ENCODE data around the gene OSBPL9. TPM values are rescaled to one million over a fixed set of nuclear protein-coding genes. Genes with fewer than 3 reads are reported as not detected.

Gene OSBPL9
- total RNA-seq, 6 experiments from 2014 or later, result 39.8 to 54.2 (median 44.8) TPM

DNA sequence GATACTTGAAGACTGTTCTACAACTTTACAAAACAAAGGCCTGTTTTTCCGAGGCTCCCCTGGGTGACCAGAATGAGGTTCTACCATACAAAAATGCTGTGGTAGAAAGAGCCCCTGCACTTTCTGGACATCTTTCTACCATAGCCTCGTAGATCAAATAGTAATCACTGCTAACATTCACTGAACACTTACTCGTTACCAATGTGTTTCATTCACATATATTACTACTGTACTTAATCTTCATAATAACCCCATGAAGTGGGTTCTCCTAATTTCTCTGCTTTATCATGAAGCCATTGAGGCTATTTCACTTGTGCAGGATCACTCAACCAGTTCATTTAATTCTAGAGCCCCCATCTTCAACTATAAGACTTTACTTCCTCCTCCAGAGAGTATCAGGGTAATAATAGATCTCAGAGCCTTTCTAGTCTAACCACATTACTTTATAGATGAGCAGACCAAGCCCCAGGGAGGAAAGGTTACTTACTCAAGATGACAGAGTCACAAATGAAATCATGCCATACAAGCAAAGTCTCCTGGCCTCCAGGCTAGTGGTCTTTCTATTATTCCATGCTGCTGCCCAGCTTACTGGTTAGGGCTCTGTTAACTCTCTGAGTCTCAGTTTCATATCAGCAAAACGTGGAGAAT lies 46.7 kb upstream of the OSBPL9 start:
- TF ChIP-seq CTCF (IDR thresholded peaks at IDR 0.05), result no peak
- Mint-ChIP-seq H3K4me3 (peak overlapping the region; percentile 49), H3K4me1 (ENCODE audit: low read depth) (peaks cover 16% of the 10 kb centered on the region), H3K36me3 (ENCODE audit: low read depth) (no peaks in the 10 kb centered on the region), H3K27ac (peak overlapping the region; percentile 85), H3K9me3 (no peaks in the 10 kb centered on the region), H3K27me3 (ENCODE audit: insufficient read depth) (no peaks in the 10 kb centered on the region)
- peak; percentile 25 for DNase-seq

GRCh38 chr1:51572365-51572764 lies 44.5 kb upstream of the OSBPL9 start:
- peaks cover 27% of the 10 kb centered on the region for H3K4me1 Mint-ChIP-seq (ENCODE audit: low read depth)
- H3K27ac Mint-ChIP-seq, result no peak overlapping the region
- no peak overlapping the region for H3K4me3 Mint-ChIP-seq
- no peaks in the 10 kb centered on the region for H3K36me3 Mint-ChIP-seq (ENCODE audit: low read depth)
- TF ChIP-seq CTCF (IDR thresholded peaks at IDR 0.05), result no peak
- H3K27me3 Mint-ChIP-seq (ENCODE audit: insufficient read depth), result no peaks in the 10 kb centered on the region
- no peaks in the 10 kb centered on the region for H3K9me3 Mint-ChIP-seq
- no peak for DNase-seq

- no peak for TF ChIP-seq CTCF (IDR thresholded peaks at IDR 0.05)
- Mint-ChIP-seq H3K27me3 (ENCODE audit: insufficient read depth) (no peaks in the 10 kb centered on the region), H3K4me3 (no peak overlapping the region), H3K9me3 (no peaks in the 10 kb centered on the region), H3K36me3 (ENCODE audit: low read depth) (no peaks in the 10 kb centered on the region), H3K4me1 (ENCODE audit: low read depth) (peaks cover 27% of the 10 kb centered on the region), H3K27ac (no peak overlapping the region)
- no peak for DNase-seq
Observed at GRCh38 chr1:51574796-51575195, 42.1 kb upstream of the OSBPL9 start.

DNA sequence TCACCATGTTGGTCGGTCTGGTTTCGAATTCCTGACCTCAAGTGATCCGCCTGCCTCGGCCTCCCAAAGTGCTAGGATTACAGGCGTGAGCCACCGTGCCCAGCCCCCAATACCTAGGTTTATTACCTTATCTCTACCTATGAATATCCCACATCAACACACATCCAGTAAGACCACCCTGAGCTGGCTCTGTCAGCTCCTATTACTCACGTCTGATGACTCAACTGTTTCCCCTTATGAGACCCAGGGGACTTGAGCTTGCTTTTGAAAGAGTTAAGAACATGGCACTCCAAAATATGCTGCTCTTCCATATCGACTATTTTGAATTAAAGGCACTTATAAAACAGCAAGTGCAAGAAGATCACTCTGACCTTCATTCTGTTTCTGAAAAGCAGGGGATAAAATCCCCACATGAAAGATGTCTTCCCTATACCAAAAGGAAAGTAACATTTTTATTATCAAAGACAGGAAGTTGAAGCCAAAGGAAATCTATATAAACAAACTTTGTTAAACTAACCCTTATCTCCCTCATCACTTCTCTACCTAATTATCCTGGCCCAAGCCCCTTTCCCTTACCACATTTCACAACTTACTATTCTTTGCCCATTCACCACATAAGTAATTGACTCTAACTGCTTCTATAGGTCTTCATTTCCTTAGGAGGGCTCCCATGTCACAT lies 41.3 kb upstream of the OSBPL9 start:
- no peaks in the 10 kb centered on the region for H3K9me3 Mint-ChIP-seq
- no peak overlapping the region; the same call in 1 of the 2 replicates for H3K4me3 Mint-ChIP-seq
- H3K4me1 Mint-ChIP-seq (ENCODE audit: low read depth), result peaks cover 27% of the 10 kb centered on the region
- no peaks in the 10 kb centered on the region for H3K27me3 Mint-ChIP-seq (ENCODE audit: insufficient read depth)
- TF ChIP-seq CTCF (IDR thresholded peaks at IDR 0.05), result no peak
- H3K27ac Mint-ChIP-seq, result peak overlapping the region; percentile 14
- H3K36me3 Mint-ChIP-seq (ENCODE audit: low read depth), result no peaks in the 10 kb centered on the region
- DNase-seq, result no peak

DNA sequence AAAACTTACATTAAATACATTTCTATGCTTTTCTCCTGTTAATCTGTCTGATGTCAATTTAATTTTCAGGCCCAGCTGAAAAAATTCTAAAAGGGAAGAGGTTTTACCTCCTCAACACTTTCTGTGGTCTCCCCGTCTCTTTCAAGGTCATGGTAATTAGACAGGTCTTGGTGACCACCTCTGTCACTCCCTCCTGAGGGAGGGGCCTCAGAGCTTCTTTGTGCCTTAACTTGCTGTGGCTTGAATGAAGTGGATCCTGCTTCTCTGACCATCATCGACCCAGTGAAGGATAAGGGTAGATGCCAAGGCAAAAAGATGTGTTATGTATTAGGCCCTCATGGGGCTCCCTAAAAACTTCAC lies 40.8 kb upstream of the OSBPL9 start:
- Mint-ChIP-seq H3K9me3 (no peaks in the 10 kb centered on the region), H3K4me3 (no peak overlapping the region), H3K36me3 (ENCODE audit: low read depth) (no peaks in the 10 kb centered on the region), H3K4me1 (ENCODE audit: low read depth) (peaks cover 27% of the 10 kb centered on the region), H3K27ac (peak overlapping the region; percentile 14), H3K27me3 (ENCODE audit: insufficient read depth) (no peaks in the 10 kb centered on the region)
- DNase-seq, result no peak
- TF ChIP-seq CTCF (IDR thresholded peaks at IDR 0.05), result no peak

Data from HFFc6 (cell line).